Endothelial cell of umbilical vein (primary cell): ENCODE results near the gene HSPBAP1.

Experiments used
- EZH2 ChIP-seq: IDR thresholded peaks from 2 replicates; pipeline ENCODE4 v1.6.1; 2012; ENCODE audit warnings: borderline replicate concordance, low read depth, mild to moderate bottlenecking, moderate library complexity, low read length, inconsistent platforms; ENCODE audit not compliant: severe bottlenecking
- FOS ChIP-seq: IDR thresholded peaks from 2 replicates; pipeline ENCODE4 v1.6.1; 2011; ENCODE audit warnings: mild to moderate bottlenecking, low read length, moderate library complexity, borderline replicate concordance; ENCODE audit not compliant: insufficient read depth
- GATA2 ChIP-seq: IDR thresholded peaks from 2 replicates; pipeline ENCODE4 v1.7.0; 2011; ENCODE audit warnings: low read depth, mild to moderate bottlenecking, moderate library complexity, mixed read lengths, low read length; ENCODE audit not compliant: insufficient read length, insufficient read depth
- JUN ChIP-seq: IDR thresholded peaks from 2 replicates; pipeline ENCODE4 v1.6.1; 2011; ENCODE audit warnings: borderline replicate concordance, low read depth; ENCODE audit not compliant: insufficient read length, insufficient read depth
- MYC ChIP-seq: IDR thresholded peaks from one replicate; pipeline ENCODE4 v1.6.1; 2011; ENCODE audit warnings: mild to moderate bottlenecking, low read depth, low read length
- POLR2A ChIP-seq: IDR thresholded peaks from 2 replicates; pipeline ENCODE4 v1.6.1; 2012; ENCODE audit warnings: low read depth, mild to moderate bottlenecking, control low read depth, low read length
- POLR2AphosphoS5 ChIP-seq: IDR thresholded peaks from 2 replicates; pipeline ENCODE4 v1.6.1; 2012; ENCODE audit warnings: low read depth, mild to moderate bottlenecking, control low read depth, low read length, moderate library complexity; ENCODE audit not compliant: insufficient read depth
- TF ChIP-seq, protein P1 (sequence below), 2 donors: IDR thresholded peaks; 1 replicate in 1 of 2; 2 replicates in 1 of 2; pipeline ENCODE4 v1.5.1; 2011; ENCODE audit warnings: low read length in 2 of 2, mild to moderate bottlenecking in 2 of 2, moderate library complexity in 2 of 2, control low read depth in 1 of 2, inconsistent platforms in 1 of 2, low read depth in 1 of 2; ENCODE audit not compliant: insufficient read depth in 1 of 2; ENCODE audit errors: extremely low read depth in 1 of 2
- TF ChIP-seq, protein P2 (sequence below): IDR thresholded peaks from 2 replicates; pipeline ENCODE4 v1.6.1; 2011; ENCODE audit not compliant: insufficient read depth, insufficient read length

DNA sequence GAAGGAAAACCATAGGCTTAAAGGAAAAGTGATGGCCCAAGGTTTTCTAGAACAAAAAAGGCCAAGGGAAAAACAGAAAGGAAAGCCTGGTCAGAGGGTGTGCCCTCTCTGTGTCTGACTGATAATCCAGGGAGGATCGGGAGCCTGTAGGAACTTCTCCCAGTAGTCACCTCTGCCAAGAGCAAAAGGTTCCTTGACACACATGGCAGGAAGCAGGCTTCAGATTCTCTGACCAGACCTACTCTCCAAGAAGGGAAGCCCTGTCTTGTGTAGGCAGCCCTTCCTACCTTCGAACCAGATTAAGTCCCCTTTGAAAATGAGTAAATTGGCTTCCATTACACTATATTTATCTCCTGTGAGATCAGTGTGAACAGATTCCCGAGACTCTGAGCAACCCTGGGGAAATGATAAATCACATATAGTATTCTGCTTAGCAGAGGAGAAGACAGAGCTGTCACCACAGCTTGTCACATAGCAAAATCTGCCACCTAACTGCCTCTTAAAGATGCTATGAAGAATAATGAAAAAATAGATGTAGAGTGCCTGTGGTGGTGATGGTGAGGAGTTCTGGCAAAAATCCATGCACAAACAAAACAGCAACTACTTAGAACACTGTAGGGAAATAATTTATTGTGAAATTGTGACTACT lies 74.2 kb downstream of the HSPBAP1 start:
- TF ChIP-seq EZH2 (no peak), POLR2A (no peak), POLR2AphosphoS5 (no peak), JUN (no peak), FOS (no peak), GATA2 (no peak), MYC (no peak)
- TF ChIP-seq, protein P1, sequence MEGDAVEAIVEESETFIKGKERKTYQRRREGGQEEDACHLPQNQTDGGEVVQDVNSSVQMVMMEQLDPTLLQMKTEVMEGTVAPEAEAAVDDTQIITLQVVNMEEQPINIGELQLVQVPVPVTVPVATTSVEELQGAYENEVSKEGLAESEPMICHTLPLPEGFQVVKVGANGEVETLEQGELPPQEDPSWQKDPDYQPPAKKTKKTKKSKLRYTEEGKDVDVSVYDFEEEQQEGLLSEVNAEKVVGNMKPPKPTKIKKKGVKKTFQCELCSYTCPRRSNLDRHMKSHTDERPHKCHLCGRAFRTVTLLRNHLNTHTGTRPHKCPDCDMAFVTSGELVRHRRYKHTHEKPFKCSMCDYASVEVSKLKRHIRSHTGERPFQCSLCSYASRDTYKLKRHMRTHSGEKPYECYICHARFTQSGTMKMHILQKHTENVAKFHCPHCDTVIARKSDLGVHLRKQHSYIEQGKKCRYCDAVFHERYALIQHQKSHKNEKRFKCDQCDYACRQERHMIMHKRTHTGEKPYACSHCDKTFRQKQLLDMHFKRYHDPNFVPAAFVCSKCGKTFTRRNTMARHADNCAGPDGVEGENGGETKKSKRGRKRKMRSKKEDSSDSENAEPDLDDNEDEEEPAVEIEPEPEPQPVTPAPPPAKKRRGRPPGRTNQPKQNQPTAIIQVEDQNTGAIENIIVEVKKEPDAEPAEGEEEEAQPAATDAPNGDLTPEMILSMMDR (IDR thresholded peaks at IDR 0.05; ENCODE audit: extremely low read depth in 1 of 2, insufficient read depth in 1 of 2, low read depth in 1 of 2, low read length in 2 of 2): no peak
- TF ChIP-seq, protein P2, sequence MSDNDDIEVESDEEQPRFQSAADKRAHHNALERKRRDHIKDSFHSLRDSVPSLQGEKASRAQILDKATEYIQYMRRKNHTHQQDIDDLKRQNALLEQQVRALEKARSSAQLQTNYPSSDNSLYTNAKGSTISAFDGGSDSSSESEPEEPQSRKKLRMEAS: no peak
